Forelimb muscle (tissue), 1 donor: ENCODE data around the gene CDS2. TPM values are rescaled to one million over a fixed set of nuclear protein-coding genes. Genes with fewer than 3 reads are reported as not detected.

Experiments used
- DNase-seq: peaks from one replicate; pipeline ENCODE4 v3.0.0-alpha.2; 2013; ENCODE audit warnings: low read depth
- polyA plus RNA-seq: library from polyadenylated mRNA; unstranded; fragments of 120-200 nt; gene quantifications from one replicate; pipeline ENCODE4 v1.2.1, GENCODE V29; 2013; ENCODE audit not compliant: insufficient read length

CDS2 gene
- polyA plus RNA-seq, 1 donor, result 19.8 TPM

DNA sequence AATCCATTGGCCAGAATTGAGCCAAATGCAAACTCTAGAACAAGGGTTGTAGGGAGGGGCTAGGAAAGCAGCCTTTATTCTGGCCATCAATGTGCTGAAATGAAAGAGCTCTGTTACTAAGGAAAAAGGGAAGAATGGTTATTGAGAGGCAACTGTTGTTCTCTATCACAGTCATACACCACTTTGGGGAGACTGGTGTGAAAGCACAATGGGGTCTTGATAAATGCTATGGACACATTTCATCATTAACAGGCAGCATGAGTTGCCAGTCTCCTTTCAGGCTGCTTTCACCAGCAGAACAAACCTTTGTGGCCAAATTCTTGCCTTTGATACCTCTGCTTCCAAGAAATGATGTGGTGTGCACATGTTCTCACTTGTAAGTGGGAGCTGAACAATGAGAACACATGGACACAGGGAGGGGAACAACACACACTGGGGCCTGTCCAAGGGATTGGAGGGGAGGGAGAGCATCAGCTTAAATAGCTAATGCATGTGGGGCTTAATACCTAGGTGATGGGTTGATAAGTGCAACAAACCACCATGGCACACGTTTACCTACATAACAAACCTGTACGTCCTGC lies 86.2 kb downstream of the CDS2 start:
- no peak for DNase-seq

GRCh38 chr20:5214826-5215225 lies 88.0 kb downstream of the CDS2 start:
- no peak for DNase-seq

GRCh38 chr20:5215672-5216304 lies 89.0 kb downstream of the CDS2 start:
- no peak for DNase-seq

- no peak for DNase-seq
These were observed 89.9 kb downstream of the CDS2 start for GRCh38 chr20:5216663-5217062.

DNA sequence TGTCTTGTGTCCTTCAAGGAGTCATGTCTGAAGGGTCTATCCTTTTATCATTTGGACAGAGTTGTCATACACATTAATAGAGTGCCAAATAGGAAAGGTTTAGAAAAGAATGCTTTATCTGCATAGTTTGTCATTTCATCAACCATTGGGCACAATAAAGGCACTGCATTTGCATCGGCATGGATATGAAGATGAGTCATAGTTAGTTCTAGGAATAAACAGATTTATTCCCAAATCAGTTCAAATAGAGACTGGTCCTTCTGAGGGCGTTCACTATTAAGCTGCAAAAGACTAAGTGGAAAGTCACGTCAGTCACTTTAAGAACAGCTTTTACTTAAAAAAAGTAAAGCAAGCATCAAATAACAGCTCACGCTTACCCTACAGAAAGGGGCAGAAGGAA lies 90.8 kb downstream of the CDS2 start:
- DNase-seq, result no peak

DNA sequence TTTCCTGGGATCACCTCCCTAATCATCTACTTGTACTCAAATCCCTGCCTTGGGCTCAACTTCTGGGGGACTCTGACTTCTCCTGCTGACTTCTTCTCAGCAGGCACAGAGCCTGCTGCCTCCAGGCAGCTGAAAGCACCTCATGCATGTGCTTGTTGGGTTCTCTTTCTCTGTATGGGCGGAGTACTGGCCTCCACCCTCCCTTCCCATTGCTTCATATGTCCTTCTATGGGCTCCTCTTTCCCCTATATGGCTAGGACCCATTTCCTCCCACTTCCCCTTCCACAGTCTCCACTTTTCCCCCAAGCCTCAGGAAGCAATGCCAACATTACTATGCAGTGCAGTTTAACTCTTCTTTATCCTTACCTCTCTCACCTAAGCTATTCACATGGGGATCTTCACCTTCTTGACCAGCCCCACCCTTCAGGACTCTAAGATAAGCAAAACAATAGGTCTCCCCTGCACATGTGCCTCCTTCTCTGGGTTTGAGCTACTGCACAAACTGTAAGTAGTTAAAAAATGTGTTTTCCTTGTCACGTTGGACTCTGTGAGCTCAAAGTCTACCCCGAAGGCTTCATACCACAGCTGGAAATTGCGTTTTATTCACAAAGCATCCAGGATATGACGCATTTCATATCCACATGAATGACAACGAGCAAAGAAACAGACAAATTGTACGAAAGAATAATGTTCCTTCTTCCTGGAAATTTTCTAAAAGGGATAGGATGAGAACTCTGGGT lies 93.7 kb downstream of the CDS2 start:
- DNase-seq, result no peak

GRCh38 chr20:5221061-5221430 lies 94.2 kb downstream of the CDS2 start:
- DNase-seq, result no peak

DNA sequence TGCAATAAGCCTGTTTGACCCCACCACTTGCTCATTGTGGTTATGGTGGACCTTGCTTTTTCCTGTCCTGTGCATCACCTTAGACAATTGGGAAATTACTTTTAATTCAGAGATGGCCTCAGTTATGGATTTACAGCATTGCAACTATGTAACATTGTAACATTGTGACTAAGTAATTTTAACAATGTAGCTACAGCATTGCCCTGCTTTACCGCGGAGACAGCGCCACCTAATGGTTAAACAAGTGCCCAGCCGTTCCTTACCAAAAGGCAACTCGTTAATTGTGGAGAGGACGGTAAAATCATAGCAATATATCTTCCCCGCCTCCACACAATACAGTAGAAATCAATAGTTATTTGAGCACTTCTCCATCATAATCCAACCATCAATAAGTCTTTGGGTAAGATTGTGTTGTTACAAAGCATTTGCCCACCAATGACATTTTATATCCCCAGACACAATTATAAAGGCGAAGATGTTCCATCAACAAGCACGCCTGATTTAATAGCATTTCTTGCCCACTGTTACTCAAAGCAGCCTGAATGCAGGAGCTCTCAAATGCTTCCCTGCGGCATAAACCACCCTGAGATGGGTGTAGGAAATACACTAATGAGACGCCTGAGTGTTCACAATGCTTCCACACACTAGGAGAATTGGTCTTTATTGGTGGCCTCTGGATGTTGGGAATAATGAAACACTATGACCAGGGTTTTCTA lies 96.3 kb downstream of the CDS2 start:
- no peak for DNase-seq

GRCh38 chr20:5230544-5230943 lies 103.7 kb downstream of the CDS2 start:
- DNase-seq, result no peak

- no peak for DNase-seq
These were observed 107.3 kb downstream of the CDS2 start for GRCh38 chr20:5234158-5234557.

DNA sequence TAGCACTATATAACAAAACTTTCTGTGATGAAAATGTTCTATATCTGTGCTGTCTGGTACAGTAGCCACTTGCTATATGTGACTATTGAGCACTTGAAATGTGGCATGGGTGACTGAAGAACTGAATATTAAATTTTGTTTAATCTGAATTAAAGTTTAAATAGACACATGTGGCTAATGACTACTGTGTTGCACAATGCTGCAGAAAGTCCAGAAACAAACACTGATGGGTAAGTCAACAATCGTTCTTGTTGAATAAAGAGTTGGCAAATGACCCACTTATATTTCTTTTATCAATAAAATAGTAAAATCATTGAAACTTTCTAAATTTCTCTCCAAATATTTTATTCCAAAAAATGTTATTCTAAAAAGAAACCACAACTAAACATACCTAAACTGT lies 108.2 kb downstream of the CDS2 start:
- no peak for DNase-seq

Other genes with a start within 250 kb of the CDS2 start
- gene SLC23A2, start 125.5 kb upstream of the CDS2 start, polyA plus RNA-seq, result 9.4 TPM
- gene TMEM230, start 13.9 kb upstream of the CDS2 start, polyA plus RNA-seq, result 87.5 TPM
- 49.0 TPM for gene PCNA, start 7.0 kb upstream of the CDS2 start, polyA plus RNA-seq
- gene PROKR2, start 189.9 kb downstream of the CDS2 start, polyA plus RNA-seq, result not detected